Midbrain (tissue), 1 donor: ENCODE data around the gene NBDY.
"Not testable (repeated sequence)": the region's sequence is repeated elsewhere in the genome, so short reads cannot be mapped to it uniquely, and the experiment has no call there.

Experiments used
- DNase-seq: peaks from one replicate; lab custom pipeline; 2025; lab: John Stamatoyannopoulos, UW

The NBDY gene

DNA sequence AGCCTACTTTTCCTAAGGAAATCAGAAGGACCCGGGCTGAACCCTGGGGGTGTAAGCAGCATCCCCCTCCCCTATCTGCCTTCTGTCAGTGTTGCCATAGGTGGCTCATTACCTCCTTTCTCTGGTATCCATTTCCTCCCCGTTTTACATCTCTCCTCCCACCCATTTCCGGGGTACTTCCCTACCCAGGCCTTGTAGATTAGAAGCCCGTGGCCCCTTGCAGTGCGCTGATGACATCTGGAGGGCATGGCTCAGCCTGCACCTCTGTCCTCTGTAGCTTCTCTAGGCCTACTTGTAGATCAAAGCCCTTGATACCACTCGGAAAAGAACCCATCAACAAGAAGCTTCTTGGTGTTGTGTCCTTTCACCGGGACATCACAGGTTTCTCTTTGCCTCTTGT, 71.8 kb downstream of the NBDY start:
- DNase-seq: no peak

DNA sequence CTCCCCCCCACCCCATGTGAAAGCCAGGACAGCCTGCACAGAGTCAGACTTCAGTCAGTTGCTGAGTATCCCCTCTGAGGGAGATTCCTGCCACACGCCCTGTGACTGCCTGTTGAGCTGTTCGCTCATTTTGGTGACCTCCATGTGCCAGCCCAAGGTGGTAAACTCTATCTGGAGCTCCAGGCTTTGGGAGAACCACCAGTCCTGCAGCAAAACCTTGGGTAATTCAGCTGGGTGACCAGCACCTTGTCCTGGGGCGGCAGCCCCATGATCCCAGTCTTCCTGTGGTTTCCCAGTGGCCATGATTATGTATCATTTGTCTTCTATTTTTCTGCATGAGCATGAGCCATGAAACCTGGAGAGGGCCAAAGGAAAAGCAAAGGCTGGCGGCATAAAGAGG, 73.4 kb downstream of the NBDY start:
- DNase-seq: no peak

DNA sequence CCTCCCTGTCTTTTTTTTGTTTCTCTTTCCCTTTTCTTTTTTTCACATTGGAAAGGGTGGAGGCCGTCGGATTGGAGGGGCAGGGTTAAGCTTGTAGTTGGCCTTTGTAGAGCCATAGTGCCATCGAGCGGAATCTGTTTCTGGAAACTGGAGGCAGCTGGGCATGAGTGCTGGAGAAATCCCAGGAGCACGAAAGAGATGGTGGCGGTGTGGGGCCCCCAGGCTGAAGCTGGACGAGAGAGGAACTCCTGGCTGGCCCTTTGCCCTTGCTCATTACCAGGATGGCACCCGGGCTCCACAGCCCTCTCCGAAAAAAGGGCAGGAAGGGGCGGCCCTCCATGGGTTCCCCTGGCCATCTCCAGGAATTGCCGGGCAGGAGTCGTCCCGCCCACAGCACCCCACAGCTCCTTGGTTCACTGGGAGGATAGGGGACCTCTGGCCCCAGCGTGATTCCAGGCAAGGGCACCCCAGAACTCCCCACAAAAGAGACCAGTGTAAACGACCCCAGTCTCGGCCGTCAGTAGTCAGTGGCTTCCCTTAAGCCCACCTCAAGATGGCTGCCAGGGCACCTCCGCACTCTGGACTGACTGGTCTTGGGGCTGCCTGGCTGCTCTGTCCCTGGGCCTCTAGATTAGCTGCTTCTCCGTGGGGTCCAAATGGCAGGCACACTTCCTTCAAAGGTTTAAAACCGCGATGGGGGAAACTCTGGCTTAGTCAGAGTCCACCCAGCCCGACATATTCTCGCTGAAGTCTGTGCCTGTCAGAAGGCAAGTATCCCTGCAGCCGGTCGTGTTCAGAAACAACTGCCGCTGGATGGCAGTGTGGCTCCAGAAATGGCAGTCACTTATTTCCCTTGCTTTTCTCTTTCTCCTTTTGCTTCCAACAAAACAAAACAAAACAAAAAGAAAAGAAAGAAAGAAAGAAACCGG, 74.1 kb downstream of the NBDY start:
- DNase-seq: peak; percentile 90

DNA sequence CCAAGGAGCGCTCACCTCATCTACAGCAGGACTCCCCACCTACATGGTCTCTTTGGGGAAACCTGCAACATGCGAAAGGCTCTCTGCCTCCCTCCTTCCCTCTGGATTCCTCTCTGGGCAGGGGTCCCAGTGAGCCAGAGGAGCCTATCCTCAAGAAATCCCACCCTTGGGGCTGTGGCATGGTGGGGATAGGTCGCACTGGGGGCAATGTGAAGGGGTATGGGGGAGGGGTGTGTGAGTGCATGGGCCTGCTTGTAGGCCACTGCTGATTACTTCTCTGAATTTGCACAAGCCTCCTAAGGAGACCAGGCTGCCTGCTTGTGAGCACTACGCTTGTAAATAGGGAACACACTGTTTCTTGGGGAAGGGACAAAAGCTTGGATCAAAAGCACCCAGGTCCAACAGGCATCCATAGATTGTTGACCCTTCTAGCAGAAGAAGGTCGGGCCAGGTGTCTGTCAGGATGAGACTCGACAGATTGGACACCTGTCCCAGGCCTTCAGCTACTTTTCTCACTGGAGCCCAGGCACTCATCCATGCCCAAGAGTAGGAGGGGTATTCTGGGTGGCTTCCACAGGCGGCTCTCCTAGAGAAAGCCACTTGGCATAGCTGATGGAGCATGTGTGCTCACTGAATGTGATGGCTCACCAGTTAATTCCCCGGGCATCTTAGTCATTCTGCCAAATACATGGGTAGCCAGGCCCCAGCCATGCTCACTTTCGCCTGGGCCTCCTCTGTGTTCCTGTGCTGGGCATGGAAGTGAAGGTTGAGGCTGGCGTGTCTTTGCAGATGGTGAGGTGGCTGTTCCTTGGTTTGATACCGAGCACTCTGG, 75.0 kb downstream of the NBDY start:
- peak; percentile 32 for DNase-seq

DNA sequence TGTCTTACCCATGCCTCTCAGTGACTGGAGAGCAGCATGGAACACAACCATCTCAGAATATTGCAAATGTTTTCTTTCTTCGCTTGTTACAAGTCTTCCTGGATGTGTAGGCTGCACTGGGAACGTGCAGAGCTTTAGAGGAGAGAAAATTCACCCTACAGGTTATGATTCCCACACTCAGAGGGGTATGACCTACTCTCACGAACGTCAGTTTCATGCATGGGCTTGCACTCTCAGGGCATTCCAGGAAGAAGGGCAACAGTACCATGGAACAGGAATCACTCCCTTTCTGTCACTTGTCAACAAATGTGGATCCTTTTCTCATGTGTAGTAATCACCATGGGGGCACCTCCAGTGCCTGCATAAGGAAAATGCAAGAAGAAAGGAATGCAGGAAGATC, 75.8 kb downstream of the NBDY start:
- no peak for DNase-seq

DNA sequence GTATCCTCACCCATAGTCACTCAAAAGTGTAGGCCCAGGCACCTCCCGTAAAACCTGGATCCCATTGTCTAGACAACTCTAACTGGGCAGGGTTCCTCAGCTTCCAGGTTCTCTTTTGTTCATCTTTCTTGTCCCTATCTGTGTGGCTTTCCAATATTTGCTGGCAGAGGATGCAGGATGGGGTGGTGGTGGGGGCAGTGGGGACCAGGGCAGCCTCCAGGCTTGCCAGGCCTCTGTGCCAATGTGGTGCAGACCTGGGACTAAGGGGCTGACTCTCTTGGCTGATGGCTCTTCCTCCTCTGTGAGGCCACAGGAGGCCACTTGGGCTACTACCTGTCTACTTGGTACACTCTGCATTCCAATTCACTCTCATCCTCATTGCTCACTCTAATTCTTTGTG, 76.4 kb downstream of the NBDY start:
- DNase-seq: no peak

DNA sequence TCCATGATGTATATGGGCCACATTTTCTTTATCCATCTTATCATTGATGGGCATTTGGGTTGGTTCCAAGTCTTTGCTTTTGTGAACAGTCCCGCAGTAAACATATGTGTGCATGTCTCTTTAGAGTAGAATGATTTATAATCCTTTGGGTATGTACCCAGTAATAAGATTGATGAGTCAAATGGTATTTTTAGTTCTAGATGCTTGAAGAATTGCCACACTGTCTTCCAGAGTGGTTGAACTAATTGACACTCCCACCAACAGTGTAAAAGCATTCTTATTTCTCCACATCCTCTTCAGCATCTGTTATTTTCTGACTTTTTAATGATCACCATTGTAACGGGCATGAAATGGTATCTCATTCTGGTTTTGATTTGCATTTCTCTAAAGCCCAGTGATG, 77.1 kb downstream of the NBDY start:
- DNase-seq: not testable (repeated sequence)

DNA sequence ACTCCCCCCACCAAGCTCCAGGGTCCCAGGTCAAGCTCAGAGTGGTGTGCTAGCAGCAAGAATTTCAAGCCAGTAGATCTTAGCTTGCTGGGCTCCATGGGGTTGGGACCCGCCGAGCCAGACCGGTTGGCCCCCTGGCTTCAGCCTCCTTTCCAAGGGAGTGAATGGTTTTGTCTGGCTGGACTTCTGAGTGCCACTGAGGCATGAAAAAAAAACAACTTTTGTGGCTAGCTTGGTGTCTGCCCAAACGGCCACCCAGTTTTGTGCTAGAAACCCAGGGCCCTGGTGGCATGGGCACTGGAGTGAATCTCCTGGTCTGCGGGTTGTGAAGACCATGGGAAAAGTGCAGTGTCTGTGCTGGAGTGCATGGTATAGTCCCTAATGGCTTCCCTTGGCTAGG, 82.6 kb downstream of the NBDY start:
- no peak for DNase-seq

DNA sequence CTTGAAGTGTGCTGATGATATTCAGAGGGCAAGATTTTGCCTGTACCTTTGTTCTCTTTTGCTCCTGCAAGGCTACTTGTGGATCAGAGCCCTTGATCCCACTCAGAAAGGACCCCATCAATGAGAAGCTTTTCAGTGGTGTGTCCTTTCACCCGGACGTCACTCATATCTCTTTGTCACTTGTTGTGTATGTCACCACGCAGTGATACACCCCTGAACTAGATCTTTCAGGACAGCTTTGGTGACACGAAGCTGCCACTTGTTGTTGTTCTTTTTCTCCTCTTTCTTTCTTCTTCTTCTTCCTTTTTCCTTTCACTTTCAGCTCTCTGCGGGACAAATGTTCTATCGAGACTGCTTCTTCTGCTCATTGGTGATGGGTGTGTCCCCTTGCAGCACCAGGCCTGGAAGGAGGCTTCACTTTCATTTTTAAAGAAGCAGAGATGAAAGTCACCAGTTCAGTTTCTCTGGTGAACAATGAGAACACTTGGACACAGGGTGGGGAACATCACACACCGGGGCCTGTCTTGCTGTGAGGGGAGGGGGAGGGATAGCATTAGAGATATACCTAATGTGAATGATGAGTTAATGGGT, 83.6 kb downstream of the NBDY start:
- DNase-seq: no peak

DNA sequence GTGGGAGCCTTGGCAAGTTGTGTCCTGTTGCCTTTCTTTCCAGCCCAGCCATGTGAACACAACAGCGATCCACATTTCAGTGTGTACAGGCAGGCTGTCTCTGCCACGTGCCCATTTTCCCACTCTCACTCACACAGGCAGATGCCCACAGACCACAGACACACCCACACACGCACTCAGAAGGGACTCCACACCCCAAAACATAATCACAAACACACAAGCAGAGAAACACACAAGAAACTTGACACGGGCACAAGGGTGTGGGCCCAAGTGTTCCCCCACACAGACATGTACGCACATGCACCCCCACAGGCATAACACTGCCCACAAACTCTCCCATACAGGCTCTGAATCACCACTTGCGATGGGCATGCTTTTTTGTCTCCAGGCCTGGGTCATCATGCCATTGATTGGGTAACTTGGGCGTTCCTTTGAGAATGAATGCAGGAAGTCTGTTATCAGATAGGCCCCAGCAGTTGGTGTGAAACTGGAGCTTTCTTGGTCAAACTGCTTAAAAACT, 84.3 kb downstream of the NBDY start:
- no peak for DNase-seq

DNA sequence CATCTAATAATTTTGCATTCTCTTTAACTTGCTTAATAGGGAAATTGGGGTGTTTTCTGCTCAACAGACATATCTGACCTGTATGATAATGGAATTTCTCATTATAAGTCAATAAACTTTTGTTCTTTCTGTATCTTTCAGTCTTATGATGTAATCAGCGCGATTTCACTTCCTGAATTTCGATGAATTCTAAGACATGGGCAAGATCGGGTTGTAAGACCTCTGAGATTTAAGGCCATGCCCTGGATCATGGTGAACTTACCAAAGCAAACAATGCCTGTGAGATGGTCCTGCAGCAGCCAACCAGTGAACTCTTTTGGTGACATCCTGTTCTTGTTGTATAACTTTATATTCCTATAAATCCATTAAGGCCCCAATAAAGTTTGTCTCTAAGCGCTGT, 88.1 kb downstream of the NBDY start:
- no peak for DNase-seq

DNA sequence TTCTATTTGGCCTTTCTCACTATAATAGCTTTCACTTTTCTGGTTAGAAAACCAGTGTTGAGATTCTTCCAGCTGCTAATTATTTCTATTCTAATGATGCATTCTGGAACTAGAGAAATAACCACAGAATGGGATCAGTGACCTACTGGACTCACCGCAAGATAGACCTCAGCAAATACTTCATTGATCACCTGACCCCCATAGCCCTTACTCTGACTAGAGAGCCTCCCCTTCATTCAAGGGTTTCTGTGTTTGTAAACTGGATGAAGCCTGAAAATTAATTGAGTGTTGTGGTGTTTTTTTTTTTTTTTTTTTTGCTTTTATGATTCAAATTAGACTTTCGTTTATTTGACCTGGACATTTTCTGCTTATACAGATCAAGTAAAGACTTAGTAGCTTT, 97.0 kb downstream of the NBDY start:
- DNase-seq: no peak

DNA sequence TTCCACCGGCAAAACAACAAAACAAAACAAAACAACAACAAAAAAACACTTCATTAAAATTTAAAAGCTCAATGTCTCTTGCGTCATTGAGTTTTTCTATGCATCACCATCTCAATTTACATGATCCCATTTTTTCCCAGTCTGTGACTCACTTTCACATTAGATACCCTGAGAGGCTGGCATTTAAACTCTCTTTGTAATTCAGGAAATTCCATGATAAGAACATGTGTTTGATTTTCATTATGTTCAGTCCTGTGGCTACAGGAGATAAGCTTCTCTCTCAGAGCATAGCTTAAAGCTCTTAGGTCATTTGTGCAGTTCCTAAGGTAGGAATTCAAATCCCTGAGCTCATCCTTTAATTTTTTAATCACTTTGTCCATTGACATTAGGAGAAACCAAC, 104.6 kb downstream of the NBDY start:
- DNase-seq: no peak

DNA sequence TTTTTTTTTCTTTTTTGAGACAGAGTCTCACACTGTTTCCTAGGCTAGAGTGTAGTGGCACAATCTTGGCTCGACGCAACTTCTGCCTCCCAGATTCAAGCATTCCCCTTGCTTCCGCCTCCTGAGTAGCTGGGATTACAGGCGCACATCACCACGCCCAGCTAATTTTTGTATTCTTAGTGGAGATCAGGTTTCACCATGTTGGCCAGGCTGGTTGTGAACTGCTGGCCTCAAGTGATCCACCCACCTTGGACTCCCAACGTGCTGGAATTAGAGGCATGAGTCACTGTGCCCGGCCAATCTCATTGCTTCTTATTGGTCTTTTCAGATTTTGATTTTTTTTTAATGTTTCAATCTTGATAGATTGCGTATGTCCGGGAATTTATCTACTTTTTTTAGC, 124.4 kb downstream of the NBDY start:
- DNase-seq: no peak

DNA sequence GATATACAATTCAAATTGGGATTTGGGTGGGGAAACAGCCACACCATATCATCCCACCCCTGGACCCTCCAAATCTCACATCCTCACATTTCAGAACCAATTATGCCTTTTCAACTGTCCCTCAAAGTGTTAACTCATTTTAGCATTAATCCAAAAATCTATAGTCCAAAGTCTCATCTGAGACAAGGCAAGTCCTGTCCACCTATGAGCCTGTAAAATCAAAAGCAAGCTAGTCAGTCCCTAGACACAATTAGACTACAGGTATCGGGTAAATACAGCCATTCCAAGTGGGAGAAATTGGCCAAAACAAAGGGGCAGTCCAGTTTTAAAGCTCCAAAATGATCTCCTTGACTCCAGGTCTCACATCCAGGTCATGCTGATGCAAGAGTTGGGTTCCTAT, 128.0 kb downstream of the NBDY start:
- no peak for DNase-seq

DNA sequence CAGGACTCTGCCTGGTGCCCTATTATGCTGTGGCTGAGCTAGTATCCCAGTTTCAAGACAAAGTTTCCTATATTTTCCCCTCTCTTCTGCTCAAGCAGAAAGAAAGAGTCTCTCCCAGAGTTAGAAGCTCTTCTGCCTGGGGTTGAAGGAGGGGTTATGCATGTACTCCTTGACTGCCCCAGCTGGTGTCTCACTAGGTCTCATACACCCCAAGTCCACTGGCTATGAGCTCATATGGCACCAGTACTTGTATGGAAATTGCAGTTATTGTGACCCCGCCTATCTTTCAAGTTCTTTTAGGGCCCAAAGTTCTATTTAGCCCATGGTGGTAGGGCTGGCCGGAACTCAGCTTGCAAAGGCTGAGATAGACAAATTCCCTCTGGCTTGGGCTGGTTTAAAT, 131.8 kb downstream of the NBDY start:
- no peak for DNase-seq
